Central memory CD4-positive, alpha-beta T cell (primary cell): Measurements from ENCODE around the gene CIPC.

Experiments used
- DNase-seq: peaks from one replicate; pipeline ENCODE4 v3.0.0; 2022

Gene CIPC

GRCh38 chr14:77155083-77155482 is 57.0 kb downstream of the CIPC start:
- DNase-seq = no peak

- no peak for DNase-seq
These were observed 59.7 kb downstream of the CIPC start for GRCh38 chr14:77157740-77158139.

GRCh38 chr14:77158175-77158881 is 60.3 kb downstream of the CIPC start:
- no peak for DNase-seq

GRCh38 chr14:77158882-77159255 is 60.8 kb downstream of the CIPC start:
- no peak for DNase-seq

GRCh38 chr14:77161011-77161410 is 63.0 kb downstream of the CIPC start:
- no peak for DNase-seq
